Fibroblast of lung (primary cell): ENCODE data around the gene TCP1. TPM values are rescaled to one million over a fixed set of nuclear protein-coding genes. Genes with fewer than 3 reads are reported as not detected.

ENCODE experiments used
- DNase-seq, 2 donors: peaks; one replicate each; pipeline versions ENCODE4 v3.0.0 to v3.0.0-alpha.2; 2010; ENCODE audit warnings: low read depth in 2 of 2
- H2AFZ ChIP-seq: 2 replicates; pipeline ENCODE4 v1.5.1; 2012; ENCODE audit warnings: low read length, control low read depth, inconsistent platforms
- H3K27ac ChIP-seq: 2 replicates; pipeline ENCODE4 v1.5.1; 2011; ENCODE audit warnings: low read length, control low read depth; ENCODE audit not compliant: insufficient read depth
- H3K27me3 ChIP-seq: 2 replicates; pipeline ENCODE4 v1.5.1; 2011; ENCODE audit warnings: mild to moderate bottlenecking, low read length; ENCODE audit not compliant: control insufficient read depth, insufficient read depth
- H3K36me3 ChIP-seq: 2 replicates; pipeline ENCODE4 v1.5.1; 2011; ENCODE audit warnings: low read length; ENCODE audit not compliant: control insufficient read depth, insufficient read depth
- H3K4me1 ChIP-seq: 2 replicates; pipeline ENCODE4 v1.5.1; 2011; ENCODE audit warnings: low read length; ENCODE audit not compliant: control insufficient read depth, insufficient read depth; ENCODE audit errors: extremely low read depth
- H3K4me2 ChIP-seq: 2 replicates; pipeline ENCODE4 v1.5.1; 2011; ENCODE audit warnings: low read length, control low read depth; ENCODE audit not compliant: insufficient read depth; ENCODE audit errors: extremely low read depth
- H3K4me3 ChIP-seq, 4 experiments: fragments of 200-600 bp in 1 of 4; sonication (generic) in 1 of 4; replicated peaks in 1 of 4; 2 replicates each; pipeline ENCODE4 v1.5.1; 2011 to 2016; ENCODE audit warnings: low read length in 4 of 4, low read depth in 3 of 4, mild to moderate bottlenecking in 3 of 4, control low read depth in 2 of 4, inconsistent platforms in 1 of 4, mixed read lengths in 1 of 4; ENCODE audit not compliant: insufficient read depth in 1 of 4; ENCODE audit errors: control extremely low read depth in 1 of 4
- H3K79me2 ChIP-seq: 2 replicates; pipeline ENCODE4 v1.5.1; 2012; ENCODE audit warnings: mild to moderate bottlenecking, low read length, inconsistent platforms; ENCODE audit not compliant: control insufficient read depth, insufficient read depth
- H3K9ac ChIP-seq: 2 replicates; pipeline ENCODE4 v1.5.1; 2011; ENCODE audit warnings: mild to moderate bottlenecking, low read length, control low read depth; ENCODE audit not compliant: insufficient read depth
- H3K9me3 ChIP-seq: 2 replicates; pipeline ENCODE4 v1.5.1; 2012; ENCODE audit warnings: low read depth, low read length; ENCODE audit not compliant: control insufficient read depth, insufficient read depth
- H4K20me1 ChIP-seq: 2 replicates; pipeline ENCODE4 v1.5.1; 2011; ENCODE audit warnings: low read length; ENCODE audit not compliant: control insufficient read depth, insufficient read depth; ENCODE audit errors: extremely low read depth
- EZH2 ChIP-seq: IDR thresholded peaks from 2 replicates; pipeline ENCODE4 v1.5.1; 2012; ENCODE audit warnings: low read length, control low read depth, mild to moderate bottlenecking; ENCODE audit errors: missing control alignments
- polyA plus RNA-seq, 2 donors: library from polyadenylated mRNA; depleted of rRNA in 1 of 2; stranded (reverse) in 1 of 2; unstranded in 1 of 2; fragments of >200 nt; gene quantifications; 2 replicates each; pipeline ENCODE4 v1.2.1, GENCODE V29; 2011 to 2012; ENCODE audit warnings: missing spikeins in 1 of 2
- total RNA-seq: library from RNA; depleted of rRNA; stranded (reverse); fragments of >200 nt; gene quantifications from 2 replicates; pipeline ENCODE4 v1.2.1, GENCODE V29; 2014
- TF ChIP-seq, protein P1 (sequence below), 2 donors: IDR thresholded peaks in 1 of 2; conservative IDR thresholded peaks in 1 of 2; 1 replicate in 1 of 2; 2 replicates in 1 of 2; pipeline ENCODE4 v1.5.1; 2011 to 2012; ENCODE audit warnings: low read length in 2 of 2, control low read depth in 1 of 2, inconsistent platforms in 1 of 2, low read depth in 1 of 2, mild to moderate bottlenecking in 1 of 2

The TCP1 gene
- total and polyA plus RNA-seq, 2 donors (not counting 1 experiment from before 2014, with no cell fraction given) = 142 to 231 TPM

GRCh38 chr6:159829526-159829925 lies 40.1 kb upstream of the TCP1 start:
- no peak overlapping the region for H3K4me2 ChIP-seq
- no peak overlapping the region for H3K9ac ChIP-seq
- H3K4me1 ChIP-seq = no peaks in the 10 kb centered on the region
- H3K36me3 ChIP-seq = no peaks in the 10 kb centered on the region
- H3K9me3 ChIP-seq = no peaks in the 10 kb centered on the region
- TF ChIP-seq, protein P1, sequence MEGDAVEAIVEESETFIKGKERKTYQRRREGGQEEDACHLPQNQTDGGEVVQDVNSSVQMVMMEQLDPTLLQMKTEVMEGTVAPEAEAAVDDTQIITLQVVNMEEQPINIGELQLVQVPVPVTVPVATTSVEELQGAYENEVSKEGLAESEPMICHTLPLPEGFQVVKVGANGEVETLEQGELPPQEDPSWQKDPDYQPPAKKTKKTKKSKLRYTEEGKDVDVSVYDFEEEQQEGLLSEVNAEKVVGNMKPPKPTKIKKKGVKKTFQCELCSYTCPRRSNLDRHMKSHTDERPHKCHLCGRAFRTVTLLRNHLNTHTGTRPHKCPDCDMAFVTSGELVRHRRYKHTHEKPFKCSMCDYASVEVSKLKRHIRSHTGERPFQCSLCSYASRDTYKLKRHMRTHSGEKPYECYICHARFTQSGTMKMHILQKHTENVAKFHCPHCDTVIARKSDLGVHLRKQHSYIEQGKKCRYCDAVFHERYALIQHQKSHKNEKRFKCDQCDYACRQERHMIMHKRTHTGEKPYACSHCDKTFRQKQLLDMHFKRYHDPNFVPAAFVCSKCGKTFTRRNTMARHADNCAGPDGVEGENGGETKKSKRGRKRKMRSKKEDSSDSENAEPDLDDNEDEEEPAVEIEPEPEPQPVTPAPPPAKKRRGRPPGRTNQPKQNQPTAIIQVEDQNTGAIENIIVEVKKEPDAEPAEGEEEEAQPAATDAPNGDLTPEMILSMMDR (conservative IDR thresholded peaks at IDR 0.05 in 1 of 2, IDR thresholded peaks at IDR 0.05 in 1 of 2; ENCODE audit: low read depth in 1 of 2, low read length in 2 of 2) = no peak
- TF ChIP-seq EZH2 = no peak
- no peak overlapping the region for H3K4me3 ChIP-seq
- H2AFZ ChIP-seq = no peak overlapping the region
- no peak overlapping the region for H3K27ac ChIP-seq
- DNase-seq = no peak
- no peaks in the 10 kb centered on the region for H4K20me1 ChIP-seq
- H3K27me3 ChIP-seq = no peaks in the 10 kb centered on the region
- H3K79me2 ChIP-seq = no peaks in the 10 kb centered on the region

DNA sequence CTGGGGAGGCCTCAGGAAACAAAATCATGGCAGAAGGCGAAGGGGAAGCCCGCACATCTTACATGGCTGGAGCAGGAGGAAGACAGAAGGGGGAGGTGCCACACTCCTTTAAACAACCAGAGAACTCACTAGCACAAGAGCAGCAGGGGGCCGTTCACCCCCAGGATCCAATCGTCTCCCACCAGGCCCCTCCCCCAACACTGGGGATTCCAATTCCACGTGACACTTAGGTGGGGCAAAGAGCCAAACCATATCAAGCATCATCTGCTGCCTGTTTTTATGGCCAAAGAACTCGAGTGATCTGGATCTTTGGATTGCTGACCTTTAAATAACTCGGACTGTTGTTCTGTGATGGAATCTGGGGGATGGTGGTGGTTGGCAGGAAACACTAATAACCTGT lies 38.7 kb upstream of the TCP1 start:
- no peak overlapping the region for H3K4me3 ChIP-seq
- H3K79me2 ChIP-seq = no peaks in the 10 kb centered on the region
- H3K4me2 ChIP-seq = no peak overlapping the region
- no peaks in the 10 kb centered on the region for H3K9me3 ChIP-seq
- no peaks in the 10 kb centered on the region for H3K36me3 ChIP-seq
- H3K9ac ChIP-seq = no peak overlapping the region
- DNase-seq = peak in 1 of 2 donors; percentile 23
- no peaks in the 10 kb centered on the region for H3K4me1 ChIP-seq
- no peaks in the 10 kb centered on the region for H3K27me3 ChIP-seq
- H2AFZ ChIP-seq = no peak overlapping the region
- no peak for TF ChIP-seq EZH2
- TF ChIP-seq, protein P1 (conservative IDR thresholded peaks at IDR 0.05 in 1 of 2, IDR thresholded peaks at IDR 0.05 in 1 of 2; ENCODE audit: low read depth in 1 of 2, low read length in 2 of 2) = no peak
- no peak overlapping the region for H3K27ac ChIP-seq
- H4K20me1 ChIP-seq = no peaks in the 10 kb centered on the region

GRCh38 chr6:159826968-159827647 lies 37.7 kb upstream of the TCP1 start:
- Histone ChIP-seq H3K27ac (no peak overlapping the region), H3K4me1 (no peaks in the 10 kb centered on the region), H3K4me2 (no peak overlapping the region), H3K9ac (no peak overlapping the region), H3K27me3 (no peaks in the 10 kb centered on the region), H3K4me3 (no peak overlapping the region), H3K79me2 (no peaks in the 10 kb centered on the region), H3K9me3 (no peaks in the 10 kb centered on the region), H2AFZ (no peak overlapping the region), H4K20me1 (no peaks in the 10 kb centered on the region), H3K36me3 (no peaks in the 10 kb centered on the region)
- TF ChIP-seq EZH2 = no peak
- TF ChIP-seq, protein P1 (conservative IDR thresholded peaks at IDR 0.05 in 1 of 2, IDR thresholded peaks at IDR 0.05 in 1 of 2; ENCODE audit: low read depth in 1 of 2, low read length in 2 of 2) = no peak
- no peak for DNase-seq
